ENCODE data around the gene REPS2. TPM values are rescaled to one million over a fixed set of nuclear protein-coding genes. Genes with fewer than 3 reads are reported as not detected.

REPS2 gene
- polyA plus RNA-seq (ENCODE audit: insufficient read length in 10 of 10): 10 to 100 TPM in 2 of 10 donors, 1 to 10 TPM in 8; 6.6 to 12.3 (median 8.7) TPM
- long read RNA-seq, donor 1: 0 reads
- long read RNA-seq, donor 2: 0 reads
- long read RNA-seq, donor 3: 0 reads
- long read RNA-seq, donor 4, partial matches to known transcripts: 0 of 1 reads
- long read RNA-seq, donor 4, other reads (novel, unspliced or antisense): 0 of 1 reads
- long read RNA-seq, donor 5, full-length matches to known transcripts: 2 of 2 reads
- long read RNA-seq, donor 5, partial matches to known transcripts: 0 of 2 reads
- long read RNA-seq, donor 5, other reads (novel, unspliced or antisense): 0 of 2 reads
- long read RNA-seq, donor 6, partial matches to known transcripts: 0 of 2 reads
- long read RNA-seq, donor 6, other reads (novel, unspliced or antisense): 0 of 2 reads
- long read RNA-seq, donor 7: 0 reads
- long read RNA-seq, donor 8, partial matches to known transcripts: 0 of 1 reads
- long read RNA-seq, donor 8, other reads (novel, unspliced or antisense): 0 of 1 reads
- long read RNA-seq, donor 9: 0 reads

DNA sequence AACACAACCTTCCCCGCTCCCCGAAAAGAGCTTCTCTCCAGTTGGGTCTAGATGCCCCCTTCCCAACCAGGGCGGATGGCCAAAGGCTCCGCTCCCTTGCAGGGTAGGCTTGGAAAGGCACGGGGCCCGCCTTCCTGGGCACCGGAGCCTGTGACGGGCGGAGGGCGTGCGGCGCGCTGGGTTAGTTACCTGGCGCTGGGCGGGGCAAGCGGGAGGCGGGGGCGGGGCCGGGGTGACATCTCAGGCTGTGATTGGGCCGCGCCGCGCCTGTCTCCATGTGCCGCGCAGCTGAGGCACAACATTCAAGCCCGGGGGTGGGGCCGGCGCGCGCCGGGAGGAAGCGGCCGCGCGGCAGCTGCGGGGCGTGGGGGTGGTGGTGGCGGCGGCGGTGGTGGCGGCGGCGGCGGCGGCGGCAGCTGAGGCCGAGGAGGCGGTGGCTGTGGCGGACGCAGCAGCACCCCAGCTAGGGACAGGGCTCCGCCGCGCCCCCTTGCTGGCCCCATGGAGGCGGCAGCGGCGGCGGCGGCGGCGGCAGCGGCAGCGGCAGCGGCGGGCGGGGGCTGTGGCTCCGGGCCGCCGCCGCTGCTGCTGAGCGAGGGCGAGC is at the start of gene REPS2:
Gene REPS2 (plus strand): TSS at position 298 of the 604 bp plus-strand sequence. CDS start 204 bp downstream, at position 502.
- DNase-seq: peak; percentile 70 to 87 (median 80)

DNA sequence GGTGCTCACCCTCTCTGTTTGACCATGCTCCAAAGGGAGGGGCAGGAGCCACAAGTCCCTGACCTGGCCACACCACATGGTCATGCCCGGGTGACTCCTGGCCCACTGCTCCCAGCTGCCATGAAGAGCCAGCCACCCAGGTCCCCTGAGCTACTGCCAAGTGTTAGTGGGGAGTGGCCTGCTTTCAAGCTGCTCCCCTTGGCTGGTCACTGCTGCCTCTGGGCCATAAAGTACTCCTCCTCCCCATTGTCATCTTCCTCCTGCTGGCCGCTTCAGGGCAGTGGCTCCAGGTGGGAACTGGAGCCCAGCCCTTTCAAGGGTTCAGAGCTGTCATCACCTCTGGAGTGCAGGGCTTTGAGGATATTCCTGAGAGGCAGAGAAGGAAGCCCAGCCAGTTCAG is 49.0 kb upstream of the REPS2 start:
- DNase-seq: no peak

DNA sequence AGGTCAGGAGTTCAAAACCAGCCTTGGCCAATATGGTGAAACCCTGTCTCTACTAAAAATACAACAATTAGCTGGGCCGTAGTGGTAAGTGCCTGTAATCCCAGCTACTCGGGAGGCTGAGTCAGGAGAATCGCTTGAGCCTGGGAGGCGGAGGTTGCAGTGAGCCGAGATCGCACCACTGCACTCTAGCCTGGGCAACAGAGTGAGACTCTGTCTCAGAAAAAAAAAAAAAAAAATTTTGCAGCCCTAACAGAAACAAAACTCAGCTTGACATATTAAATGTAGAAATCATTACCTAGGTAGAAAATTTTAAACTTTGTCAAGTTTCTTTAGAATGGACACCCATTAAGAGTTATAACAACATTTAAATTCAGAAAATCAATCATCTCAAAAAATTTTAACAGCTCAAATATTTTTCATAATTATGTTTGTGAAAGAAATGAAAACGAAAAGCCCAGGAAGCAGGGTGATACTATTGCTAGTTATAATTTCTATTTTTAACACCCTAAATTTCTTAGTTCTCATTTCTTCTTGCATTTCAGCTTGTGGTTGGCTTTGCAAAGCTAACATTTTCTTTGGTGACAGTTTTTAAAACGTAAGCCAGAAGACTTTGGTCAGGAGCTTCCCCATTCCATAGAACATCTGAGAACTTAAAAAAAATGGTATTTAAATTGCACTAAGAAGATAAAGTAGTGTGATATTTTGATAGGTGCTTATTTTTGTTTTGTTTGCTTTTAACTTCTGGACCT is 43.0 kb upstream of the REPS2 start:
- DNase-seq: no peak

DNA sequence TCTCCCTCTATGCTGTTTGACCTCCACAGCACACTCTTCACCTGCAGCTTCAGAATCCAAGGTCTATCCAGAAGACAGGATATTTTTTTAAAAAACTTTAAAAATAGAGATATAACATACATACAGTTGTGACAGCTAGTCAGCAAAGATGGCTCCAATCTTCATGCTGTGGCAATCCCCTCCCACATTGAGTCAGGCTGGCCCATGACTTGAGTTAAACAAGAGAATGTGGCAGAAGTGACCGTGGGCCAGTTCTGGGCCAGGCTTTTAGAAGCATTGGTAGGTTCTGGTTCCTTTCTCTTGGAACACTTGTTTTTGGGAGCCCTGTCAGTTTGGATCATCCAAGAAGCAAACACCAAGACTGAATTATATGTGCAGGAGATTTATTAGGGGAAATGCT is 36.1 kb upstream of the REPS2 start:
- no peak for DNase-seq

DNA sequence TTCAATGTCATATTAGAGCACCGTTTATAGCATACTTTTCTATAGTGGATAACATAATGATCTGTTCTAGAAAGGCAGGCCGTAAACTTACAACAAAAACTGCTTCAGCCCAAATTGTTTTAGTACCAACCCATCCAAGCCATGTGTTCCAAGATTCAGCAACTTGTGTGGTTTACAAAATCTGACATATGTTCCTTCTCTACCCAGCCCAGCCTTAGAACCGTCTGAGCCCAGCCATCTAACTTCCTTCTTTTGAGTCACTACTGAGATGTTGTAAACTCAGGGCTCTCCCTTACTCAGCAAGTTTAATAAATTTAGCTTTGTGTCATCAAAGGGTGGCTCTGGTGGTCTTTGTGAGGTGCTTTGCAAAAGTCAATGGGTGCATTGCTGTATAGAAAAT is 32.4 kb upstream of the REPS2 start:
- DNase-seq: no peak

DNA sequence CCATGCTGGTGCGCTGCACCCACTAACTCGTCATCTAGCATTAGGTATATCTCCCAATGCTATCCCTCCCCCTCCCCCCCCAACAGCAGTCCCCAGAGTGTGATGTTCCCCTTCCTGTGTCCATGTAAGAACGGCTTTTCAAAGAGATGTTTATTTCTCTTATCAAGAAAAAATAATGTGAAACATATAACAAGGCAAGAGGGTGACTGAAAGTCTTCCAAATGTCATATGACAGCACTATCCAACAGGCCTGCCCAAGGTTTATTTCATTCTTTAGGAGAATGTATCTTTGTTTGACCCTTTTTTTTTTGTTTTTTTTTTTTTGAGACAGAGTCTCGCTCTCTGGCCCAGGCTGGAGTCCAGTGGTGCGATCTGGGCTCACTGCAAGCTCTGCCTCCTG is 29.9 kb upstream of the REPS2 start:
- no peak for DNase-seq

DNA sequence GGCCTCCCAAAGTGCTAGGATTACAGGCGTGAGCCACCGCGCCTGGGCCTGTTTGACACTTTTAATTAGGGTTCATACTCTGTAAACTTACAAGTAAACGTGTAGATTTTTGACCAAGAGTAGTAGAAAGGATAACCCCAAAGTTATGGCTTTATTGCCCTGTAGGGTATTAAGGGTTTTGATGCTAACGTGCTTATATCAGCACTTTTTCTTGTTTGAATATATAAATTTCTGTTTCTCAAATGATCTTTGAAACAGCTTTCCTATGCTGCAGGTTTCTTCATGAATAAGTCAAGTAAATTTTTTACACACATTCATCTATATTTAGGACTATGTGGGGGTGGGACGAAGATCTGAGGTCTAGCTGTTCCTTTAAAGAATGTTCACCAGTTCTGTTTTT is 29.3 kb upstream of the REPS2 start:
- no peak for DNase-seq

DNA sequence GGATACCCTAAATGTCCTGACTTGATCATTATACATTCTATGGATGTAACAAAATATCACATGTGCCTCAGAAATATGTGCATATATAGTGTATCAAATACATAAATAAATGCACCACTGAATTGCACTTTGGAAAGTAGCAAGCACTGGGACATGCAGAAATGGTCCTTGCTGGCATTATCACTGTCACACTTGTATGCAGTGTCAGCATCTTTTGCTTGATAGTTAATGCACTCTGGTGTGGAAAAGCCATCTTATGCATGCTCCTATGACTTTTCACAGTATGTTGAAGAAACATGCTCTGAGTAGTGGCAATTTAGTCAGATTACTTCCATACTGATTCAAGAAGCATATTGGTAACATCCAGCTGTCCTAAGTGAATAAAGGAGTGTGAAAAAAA is 27.5 kb upstream of the REPS2 start:
- DNase-seq: no peak

DNA sequence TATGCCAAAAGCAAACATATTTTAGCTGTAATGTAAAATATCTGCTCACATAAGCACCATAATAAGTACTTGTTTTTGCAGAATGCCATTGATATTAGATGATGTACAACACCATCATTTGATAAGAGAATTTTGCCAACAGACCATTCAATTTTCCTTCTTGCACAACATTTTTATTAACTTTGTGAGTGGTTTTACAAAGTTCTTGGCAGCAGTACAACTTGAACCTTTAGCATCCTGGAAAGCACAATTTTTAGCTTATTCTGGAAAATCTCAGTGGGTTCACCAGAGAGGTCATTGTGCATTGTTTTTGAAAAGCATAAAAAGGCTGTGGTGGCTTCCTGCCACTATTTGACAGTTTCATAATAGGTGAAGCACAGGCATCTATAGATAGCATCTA is 26.4 kb upstream of the REPS2 start:
- DNase-seq: peak in 2 of 3 donors; percentile 30 to 63

DNA sequence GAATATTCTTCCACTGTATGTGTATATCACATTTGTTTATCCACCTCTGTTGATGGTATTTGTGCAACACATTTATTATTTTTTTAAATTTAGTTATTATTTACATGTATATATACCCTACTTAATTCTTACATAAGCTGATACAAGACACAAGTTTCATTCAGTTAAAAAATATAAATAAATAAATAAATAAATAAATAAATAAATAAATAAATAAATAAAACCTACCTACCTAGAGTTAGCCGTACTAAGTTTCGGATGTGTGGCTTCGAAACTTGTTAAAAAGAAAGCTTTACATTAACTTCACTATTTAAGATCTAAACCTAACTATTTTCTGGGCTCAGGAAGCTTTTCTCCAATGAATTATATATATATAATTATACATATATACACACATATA is 23.3 kb upstream of the REPS2 start:
- DNase-seq: no peak

DNA sequence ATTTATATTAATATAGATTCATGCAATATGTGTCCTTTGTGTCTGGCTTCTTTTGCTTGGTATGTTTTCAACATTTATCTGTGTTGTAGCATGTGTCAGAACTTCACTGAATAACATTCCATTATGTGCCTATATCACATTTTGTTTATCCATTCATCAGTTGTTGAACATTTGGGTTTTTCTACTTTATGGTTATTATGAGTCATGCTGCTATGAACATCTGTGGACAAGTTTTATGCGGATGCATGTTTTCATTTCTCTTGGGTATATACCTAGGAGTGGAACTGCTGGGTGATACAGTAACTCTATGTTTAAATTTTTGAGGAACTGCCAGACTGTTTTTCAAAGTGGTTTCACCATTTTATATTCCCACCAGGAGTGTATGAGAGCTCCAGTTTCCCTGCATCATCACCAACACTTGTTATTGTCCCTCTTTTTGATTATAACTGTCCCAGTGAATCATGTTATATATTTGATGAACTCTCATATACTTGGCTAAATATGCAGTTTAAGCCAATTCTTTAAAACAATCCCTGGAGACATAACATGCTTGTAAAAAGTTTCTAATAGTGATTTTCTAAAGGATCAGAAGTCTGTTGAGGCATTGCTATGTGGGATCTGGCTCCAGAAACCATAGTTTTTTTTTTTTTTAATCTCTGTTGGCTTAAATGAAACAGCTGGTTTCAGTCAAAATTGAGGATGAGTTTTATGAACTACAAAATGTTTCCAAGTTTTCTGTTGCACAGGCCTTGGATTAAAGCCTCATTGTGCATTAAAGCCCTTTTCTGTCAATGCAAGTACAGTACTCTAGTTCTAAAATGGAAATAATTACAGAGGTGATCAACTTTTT is 21.6 kb upstream of the REPS2 start:
- DNase-seq: peak in 1 of 3 donors; percentile 68

DNA sequence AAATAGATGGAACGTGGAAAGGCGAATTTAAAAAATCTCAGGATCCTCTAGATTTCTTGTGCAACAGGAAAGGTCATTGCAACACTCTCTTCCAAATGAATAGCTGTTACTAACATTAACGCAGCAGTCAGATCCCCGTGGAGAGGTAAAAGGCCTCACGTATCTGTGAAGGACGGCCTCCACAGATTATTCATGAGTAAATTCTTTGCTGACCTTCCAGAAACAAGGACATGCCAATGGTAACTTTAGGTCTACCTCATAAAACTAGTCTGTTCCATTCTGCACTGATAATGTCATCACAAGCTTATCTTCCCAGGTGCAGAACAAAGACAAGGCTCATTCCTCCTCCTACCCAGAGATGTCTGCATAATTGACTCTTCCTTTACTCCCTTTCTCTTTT is 16.1 kb upstream of the REPS2 start:
- DNase-seq: no peak

DNA sequence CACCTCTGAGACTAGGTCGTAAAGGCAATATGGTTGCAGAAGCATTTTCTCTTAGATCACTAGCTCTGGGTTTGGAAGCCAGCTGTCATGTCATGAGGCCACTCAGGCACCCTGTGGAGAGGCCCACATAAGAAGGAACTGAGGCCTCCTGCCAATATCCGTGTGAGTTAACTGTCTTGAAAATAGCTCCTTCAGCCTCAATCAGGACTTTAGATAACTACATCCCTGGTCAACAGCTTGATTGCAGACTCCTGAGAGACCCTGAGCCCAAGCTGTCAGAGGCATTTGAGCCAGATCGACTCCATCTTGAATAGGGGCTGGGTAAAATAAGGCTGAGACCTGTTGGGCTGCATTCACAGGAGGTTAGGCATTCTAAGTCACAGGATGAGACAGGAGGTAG is 15.1 kb upstream of the REPS2 start:
- peak in 1 of 3 donors; percentile 37 for DNase-seq

DNA sequence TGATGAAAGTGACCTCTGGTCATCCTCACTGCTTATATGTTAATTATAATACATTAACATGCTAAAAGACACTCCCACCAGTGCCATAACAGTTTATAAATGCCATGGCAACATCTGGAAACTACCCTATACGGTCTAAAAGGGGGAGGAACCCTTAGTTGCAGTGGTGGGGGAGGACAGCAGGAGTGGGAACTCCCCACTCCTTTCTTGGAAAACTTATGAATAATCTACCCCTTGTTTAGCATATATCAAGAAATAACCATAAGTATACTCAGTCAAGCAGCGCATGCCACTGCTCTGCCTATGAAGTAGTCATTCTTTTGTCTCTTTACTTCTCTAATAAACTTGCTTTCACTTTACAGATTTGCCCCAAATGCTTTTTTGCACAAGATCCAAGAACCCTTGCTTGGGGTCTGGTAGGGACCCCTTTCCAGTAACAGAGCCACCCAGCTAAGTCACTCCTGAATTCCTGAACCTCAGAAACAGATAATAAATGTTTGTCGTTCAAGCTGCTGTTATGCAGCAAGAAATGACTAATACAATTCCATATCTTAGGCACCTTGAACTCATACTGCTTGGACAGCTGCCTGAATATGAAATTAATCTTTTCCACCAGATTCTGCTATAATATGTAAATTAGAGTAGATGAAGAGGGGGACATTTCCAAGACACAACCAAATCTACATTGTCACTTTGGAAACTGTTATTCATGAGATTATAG is 14.4 kb upstream of the REPS2 start:
- no peak for DNase-seq

DNA sequence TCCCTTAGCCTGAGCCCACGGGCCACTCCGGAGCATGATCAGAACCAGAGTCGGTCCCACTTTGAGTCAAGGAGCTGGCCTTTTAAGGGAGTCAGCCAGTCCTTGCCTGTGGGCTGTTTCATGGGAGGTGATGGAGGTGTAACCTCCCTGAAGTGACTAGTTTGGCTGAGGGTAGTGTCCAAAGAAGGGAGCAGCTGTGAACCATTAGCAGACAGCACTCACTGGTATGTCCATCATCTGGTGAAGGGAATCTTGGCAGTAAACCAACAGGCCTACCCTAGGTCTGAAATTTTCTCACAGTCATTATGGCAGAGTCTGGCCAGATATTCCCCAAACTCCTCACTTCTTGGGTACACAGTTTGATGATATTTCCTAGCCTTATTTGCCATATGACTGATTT is 12.3 kb upstream of the REPS2 start:
- DNase-seq: no peak

DNA sequence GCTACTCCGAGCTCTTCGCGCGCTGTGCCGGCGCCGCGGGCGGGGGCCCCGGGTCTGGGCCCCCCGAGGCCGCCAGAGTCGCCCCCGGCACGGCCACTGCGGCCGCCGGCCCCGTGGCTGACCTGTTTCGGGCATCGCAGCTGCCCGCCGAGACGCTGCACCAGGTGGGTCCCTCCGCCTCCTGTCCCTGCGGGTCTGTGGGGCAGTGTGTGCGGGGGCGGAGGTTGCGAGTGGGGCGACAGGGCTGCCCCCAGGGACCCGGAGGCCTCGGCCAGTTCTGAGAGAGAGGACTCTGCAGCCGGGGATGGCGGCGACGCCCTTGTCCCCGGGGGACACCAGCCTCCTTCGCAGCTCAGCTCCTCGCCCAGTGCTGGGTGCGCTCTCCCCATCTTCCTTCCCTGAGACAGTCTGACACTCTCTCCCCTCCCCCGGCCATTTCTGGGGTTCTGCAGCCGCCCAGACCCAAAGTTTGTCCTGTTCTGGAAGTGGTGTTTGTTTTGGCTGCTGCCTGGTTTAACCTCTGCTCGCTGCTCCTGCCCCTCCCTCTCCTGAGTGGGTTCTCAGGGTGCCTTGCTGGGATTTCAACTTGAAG is 609 bp downstream of the REPS2 start:
- DNase-seq: peak in 1 of 3 donors; percentile 52

DNA sequence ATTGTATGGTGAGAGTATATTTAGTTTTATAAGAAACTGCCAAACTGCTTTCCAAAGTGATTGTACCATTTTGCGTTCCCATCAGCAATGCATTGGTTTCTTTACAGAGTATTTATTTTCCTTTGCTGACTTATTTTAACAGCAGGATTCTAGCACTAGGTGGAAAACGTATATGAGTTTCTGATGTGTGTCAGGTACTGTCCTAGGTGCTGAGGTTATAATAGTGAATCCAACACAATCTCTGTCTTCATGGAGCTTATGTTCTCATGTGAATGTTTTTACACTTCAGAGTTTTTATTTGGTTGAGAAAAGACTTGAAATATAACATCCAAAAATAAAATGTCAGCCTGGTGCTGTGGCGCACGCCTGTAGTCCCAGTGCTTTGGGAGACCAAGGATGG is 4.0 kb downstream of the REPS2 start:
- DNase-seq: no peak

DNA sequence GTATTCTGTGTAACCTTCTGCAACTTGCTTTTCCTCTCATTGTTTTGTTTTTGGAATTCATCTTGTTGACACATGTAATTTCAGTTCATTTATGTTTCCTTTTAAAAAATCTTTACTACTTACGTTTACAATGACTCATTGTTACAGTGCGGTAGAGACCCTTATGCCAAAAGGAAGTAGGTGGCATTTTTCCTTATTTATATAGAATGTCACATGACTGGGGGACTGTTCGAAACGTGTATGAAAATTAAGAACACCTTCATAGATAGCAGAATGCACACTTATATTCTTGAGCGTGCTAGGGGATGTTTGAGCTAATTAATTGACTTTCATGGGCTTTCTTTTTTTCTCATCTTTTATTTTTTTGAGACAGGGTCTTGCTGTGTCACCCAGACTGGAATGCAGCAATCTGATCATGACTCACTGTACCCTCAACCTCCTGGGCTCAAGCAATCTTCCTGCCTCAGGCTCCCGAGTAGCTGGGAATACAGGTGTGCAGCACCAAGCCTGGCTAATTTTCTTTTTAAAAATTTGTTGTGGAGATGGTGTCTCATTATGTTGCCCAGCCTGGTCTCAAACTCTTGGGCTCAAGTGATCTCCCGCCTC is 7.3 kb downstream of the REPS2 start:
- DNase-seq: no peak

DNA sequence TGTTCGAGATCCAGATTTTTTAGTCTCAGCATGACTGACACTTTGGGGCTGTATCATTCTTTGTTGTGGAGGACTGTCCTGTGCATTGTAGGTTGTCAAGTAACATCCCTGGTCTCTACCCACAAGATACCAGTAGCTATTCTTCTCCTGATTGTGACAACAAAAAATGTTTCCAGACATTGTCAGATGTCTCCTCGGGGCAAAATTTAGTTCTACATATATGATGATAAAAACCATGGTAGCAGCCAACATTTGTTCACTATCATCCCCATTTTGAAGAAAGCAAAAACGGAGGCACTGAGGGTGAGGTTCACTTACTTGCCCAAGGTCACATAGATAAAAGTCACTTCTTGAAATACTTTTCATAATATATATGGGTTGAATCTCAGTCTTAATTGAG is 11.3 kb downstream of the REPS2 start:
- no peak for DNase-seq

DNA sequence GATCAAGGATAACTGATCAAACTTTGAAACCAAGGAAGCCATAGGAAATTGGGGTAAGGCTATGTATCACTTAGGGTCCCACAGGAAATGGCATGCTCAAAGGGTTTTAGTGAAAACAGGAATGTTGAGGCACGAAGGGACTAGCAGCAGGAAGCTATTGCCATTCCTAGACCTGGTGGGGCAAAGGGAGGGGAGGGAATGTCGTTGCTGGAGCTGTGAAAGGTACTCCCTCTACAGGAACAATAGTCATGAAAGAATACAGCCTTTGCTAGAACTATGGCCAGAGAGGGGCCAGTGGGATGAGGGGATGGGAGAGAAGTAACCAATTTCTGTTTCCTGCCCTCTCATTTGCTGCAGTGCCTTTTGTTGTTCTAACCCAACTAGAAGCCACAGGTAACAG is 11.9 kb downstream of the REPS2 start:
- DNase-seq: no peak

All from muscle of back (tissue), 13 donors.